ENCODE results near the gene TUBA1A. TPM values are rescaled to one million over a fixed set of nuclear protein-coding genes. Genes with fewer than 3 reads are reported as not detected.
"Not testable (repeated sequence)": the region's sequence is repeated elsewhere in the genome, so short reads cannot be mapped to it uniquely, and the experiment has no call there.

Gene TUBA1A
- total and polyA plus RNA-seq, 9 donors = 679 to 946 (median 801) TPM

DNA sequence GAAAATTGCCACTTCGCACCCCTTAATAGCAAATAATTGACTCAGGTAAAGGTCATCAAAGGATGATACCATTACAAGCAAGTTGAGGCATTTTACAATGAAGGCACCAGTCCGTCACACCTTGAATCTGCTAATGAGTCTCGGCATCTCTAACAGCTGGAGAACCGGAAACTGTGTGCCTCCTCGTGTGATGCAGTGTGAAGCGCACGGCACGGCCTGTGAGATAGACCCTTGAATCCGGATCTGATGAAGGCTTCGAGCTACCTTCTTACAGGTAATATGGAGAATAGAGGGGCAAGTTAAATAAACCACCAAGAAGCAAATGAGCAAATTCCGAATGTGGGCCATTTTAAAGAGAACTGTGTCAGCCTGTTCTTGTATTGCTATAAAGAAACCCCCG, 19.8 kb upstream of the TUBA1A start:
- H3K27me3 ChIP-seq (ENCODE audit: control insufficient read depth, insufficient read depth, low read length) = no peaks in the 10 kb centered on the region
- WGBS (ENCODE audit: insufficient coverage) = 74% methylated on average over 8 of the region's 12 CpGs
- no peaks in the 10 kb centered on the region for H3K4me1 ChIP-seq (ENCODE audit: control insufficient read depth, insufficient read depth, low read length)
- H3K9me3 ChIP-seq (replicated peaks; ENCODE audit: control insufficient read depth, low read depth, low read length) = no peaks in the 10 kb centered on the region
- no peak for DNase-seq
- no peak overlapping the region for H3K27ac ChIP-seq (ENCODE audit: low read length)
- H3K4me3 ChIP-seq (ENCODE audit: low read length) = no peak overlapping the region
- no peaks in the 10 kb centered on the region for H3K36me3 ChIP-seq (ENCODE audit: control insufficient read depth, insufficient read depth, low read length)

GRCh38 chr12:49208146-49208545, 19.3 kb upstream of the TUBA1A start:
- DNase-seq = no peak
- no peak overlapping the region for H3K27ac ChIP-seq (ENCODE audit: low read length)
- no CpG with 5 or more reads among the region's 1 CpG for WGBS (ENCODE audit: insufficient coverage)
- H3K36me3 ChIP-seq (ENCODE audit: control insufficient read depth, insufficient read depth, low read length) = no peaks in the 10 kb centered on the region
- H3K9me3 ChIP-seq (replicated peaks; ENCODE audit: control insufficient read depth, low read depth, low read length) = no peaks in the 10 kb centered on the region
- no peak overlapping the region for H3K4me3 ChIP-seq (ENCODE audit: low read length)
- no peaks in the 10 kb centered on the region for H3K27me3 ChIP-seq (ENCODE audit: control insufficient read depth, insufficient read depth, low read length)
- H3K4me1 ChIP-seq (ENCODE audit: control insufficient read depth, insufficient read depth, low read length) = no peaks in the 10 kb centered on the region

- Histone ChIP-seq H3K9me3 (replicated peaks; ENCODE audit: control insufficient read depth, low read depth, low read length) (no peaks in the 10 kb centered on the region), H3K27me3 (ENCODE audit: control insufficient read depth, insufficient read depth, low read length) (no peaks in the 10 kb centered on the region), H3K4me1 (ENCODE audit: control insufficient read depth, insufficient read depth, low read length) (peaks cover 6% of the 10 kb centered on the region), H3K36me3 (ENCODE audit: control insufficient read depth, insufficient read depth, low read length) (no peaks in the 10 kb centered on the region), H3K27ac (ENCODE audit: low read length) (no peak overlapping the region), H3K4me3 (ENCODE audit: low read length) (no peak overlapping the region)
- DNase-seq = no peak
Measured at GRCh38 chr12:49206389-49206788, 17.5 kb upstream of the TUBA1A start.

DNA sequence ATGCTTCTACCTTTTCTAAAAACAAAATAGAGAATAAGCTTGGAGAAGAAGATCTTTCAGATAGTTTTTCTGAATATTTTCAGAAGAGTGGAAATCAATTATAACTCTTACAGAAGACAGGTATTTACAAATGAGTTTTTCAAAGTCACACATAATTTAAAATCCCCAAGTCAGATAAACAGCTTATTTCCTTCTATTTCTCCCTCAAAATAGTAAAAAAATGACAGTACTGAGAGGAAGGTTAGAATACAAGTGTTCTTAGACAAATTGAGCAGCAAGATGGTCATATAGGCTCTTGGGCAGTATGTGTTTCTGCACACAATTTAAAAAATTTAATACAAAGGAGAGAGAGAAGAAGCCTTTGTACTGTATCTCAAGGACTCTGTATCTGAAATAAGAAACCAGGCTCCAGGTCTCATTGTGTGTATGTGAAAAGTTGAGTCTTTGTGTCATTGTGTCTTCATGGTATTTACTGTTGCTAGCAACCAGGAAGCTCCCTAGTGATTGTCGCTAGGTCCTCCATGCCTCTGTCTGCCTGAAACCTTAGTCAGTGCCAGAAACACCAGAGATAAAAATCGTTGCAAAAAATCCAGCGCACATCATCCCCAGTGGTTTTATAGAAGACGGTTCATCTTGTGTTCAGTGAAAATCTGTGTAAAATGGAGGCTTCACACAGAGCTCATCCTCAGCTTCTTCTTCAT, 12.9 kb upstream of the TUBA1A start:
- Histone ChIP-seq H3K36me3 (ENCODE audit: control insufficient read depth, insufficient read depth, low read length) (no peaks in the 10 kb centered on the region), H3K4me3 (ENCODE audit: low read length) (no peak overlapping the region), H3K27me3 (ENCODE audit: control insufficient read depth, insufficient read depth, low read length) (no peaks in the 10 kb centered on the region), H3K27ac (ENCODE audit: low read length) (peak overlapping the region; percentile 95), H3K4me1 (ENCODE audit: control insufficient read depth, insufficient read depth, low read length) (peaks cover 13% of the 10 kb centered on the region), H3K9me3 (replicated peaks; ENCODE audit: control insufficient read depth, low read depth, low read length) (no peaks in the 10 kb centered on the region)
- DNase-seq = peak; percentile 93
- no CpG with 5 or more reads among the region's 4 CpGs for WGBS (ENCODE audit: insufficient coverage)

DNA sequence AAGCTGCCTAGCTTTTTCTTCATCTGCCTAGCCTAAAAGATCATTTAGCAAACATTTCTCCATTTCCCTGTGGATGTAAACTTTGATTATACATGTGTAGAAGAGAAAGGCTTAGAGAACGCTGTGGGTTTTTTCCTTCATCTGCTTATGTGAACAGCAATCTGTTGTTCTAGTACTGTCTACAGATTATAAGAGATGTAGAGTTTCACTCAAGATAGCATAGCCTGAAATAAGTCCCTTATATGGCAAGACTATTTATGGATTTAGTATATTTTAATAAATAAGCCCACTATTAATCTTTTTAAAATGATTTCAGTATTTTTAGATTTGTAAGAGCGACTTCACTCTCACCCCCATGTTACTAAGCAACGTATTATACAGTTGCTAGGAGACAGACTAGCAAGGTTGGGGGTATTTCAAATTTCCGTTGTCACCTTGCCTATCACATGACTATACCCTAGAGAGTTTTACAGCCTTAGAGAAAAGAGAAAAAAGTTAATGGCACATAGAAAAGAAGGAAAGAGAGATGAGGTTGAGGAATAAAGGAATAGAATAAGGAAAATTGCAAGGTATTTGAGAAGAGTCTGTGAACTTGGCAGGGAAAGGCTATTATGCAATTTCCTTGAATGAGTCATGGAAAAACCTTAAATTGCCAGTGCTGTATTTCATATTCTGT, 12.2 kb upstream of the TUBA1A start:
- no CpG with 5 or more reads among the region's 4 CpGs for WGBS (ENCODE audit: insufficient coverage)
- Histone ChIP-seq H3K9me3 (replicated peaks; ENCODE audit: control insufficient read depth, low read depth, low read length) (no peaks in the 10 kb centered on the region), H3K4me1 (ENCODE audit: control insufficient read depth, insufficient read depth, low read length) (peaks cover 13% of the 10 kb centered on the region), H3K27ac (ENCODE audit: low read length) (peak overlapping the region; percentile 95), H3K4me3 (ENCODE audit: low read length) (no peak overlapping the region), H3K36me3 (ENCODE audit: control insufficient read depth, insufficient read depth, low read length) (no peaks in the 10 kb centered on the region), H3K27me3 (ENCODE audit: control insufficient read depth, insufficient read depth, low read length) (no peaks in the 10 kb centered on the region)
- DNase-seq = peak; percentile 96

DNA sequence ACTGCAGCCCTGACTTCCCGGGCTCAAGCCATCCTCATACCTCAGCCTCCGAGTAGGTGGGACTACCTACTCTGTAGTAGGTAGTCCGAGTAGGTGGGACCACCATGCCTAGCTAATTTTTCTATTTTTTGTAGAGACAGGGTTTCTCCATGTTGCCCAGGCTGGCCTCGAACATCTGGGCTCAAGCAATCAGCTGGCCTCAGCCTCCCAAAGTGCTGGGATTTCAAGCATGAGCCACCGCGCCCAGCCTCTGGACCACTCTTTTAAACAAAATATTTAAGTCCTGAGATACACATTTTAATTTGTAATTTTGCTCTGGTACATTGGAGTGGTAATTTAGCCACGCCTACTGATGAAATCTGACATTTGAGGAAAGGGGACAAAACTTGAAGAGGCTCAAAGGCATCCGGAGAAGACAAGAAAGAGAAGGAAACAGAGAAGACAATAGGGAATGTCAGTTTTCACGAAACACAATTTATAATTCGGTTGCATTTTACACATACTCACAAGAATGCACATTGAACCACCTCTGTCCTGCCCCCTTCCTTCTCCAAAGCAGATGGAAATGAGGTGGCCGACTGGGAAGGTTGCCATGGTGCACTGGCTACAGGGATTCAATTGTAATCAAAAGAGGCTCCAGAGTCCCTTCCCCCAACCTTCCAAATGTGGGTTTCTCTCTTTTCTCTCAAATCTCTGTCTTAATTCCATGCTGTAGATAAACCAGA, 9.7 kb upstream of the TUBA1A start:
- DNase-seq = peak; percentile 76
- peak overlapping the region; percentile 45 for H3K27ac ChIP-seq (ENCODE audit: low read length)
- WGBS (ENCODE audit: insufficient coverage) = 42% methylated on average over 2 of the region's 11 CpGs
- no peak overlapping the region for H3K4me3 ChIP-seq (ENCODE audit: low read length)
- H3K36me3 ChIP-seq (ENCODE audit: control insufficient read depth, insufficient read depth, low read length) = no peaks in the 10 kb centered on the region
- H3K9me3 ChIP-seq (replicated peaks; ENCODE audit: control insufficient read depth, low read depth, low read length) = no peaks in the 10 kb centered on the region
- H3K27me3 ChIP-seq (ENCODE audit: control insufficient read depth, insufficient read depth, low read length) = no peaks in the 10 kb centered on the region
- H3K4me1 ChIP-seq (ENCODE audit: control insufficient read depth, insufficient read depth, low read length) = peaks cover 13% of the 10 kb centered on the region

- H3K9me3 ChIP-seq (replicated peaks; ENCODE audit: control insufficient read depth, low read depth, low read length) = no peaks in the 10 kb centered on the region
- no peak overlapping the region for H3K4me3 ChIP-seq (ENCODE audit: low read length)
- H3K27me3 ChIP-seq (ENCODE audit: control insufficient read depth, insufficient read depth, low read length) = no peaks in the 10 kb centered on the region
- no peak for DNase-seq
- H3K36me3 ChIP-seq (ENCODE audit: control insufficient read depth, insufficient read depth, low read length) = no peaks in the 10 kb centered on the region
- H3K4me1 ChIP-seq (ENCODE audit: control insufficient read depth, insufficient read depth, low read length) = peaks cover 10% of the 10 kb centered on the region
- H3K27ac ChIP-seq (ENCODE audit: low read length) = no peak overlapping the region
- WGBS (ENCODE audit: insufficient coverage) = 73% methylated on average over 5 of the region's 5 CpGs
Measured at GRCh38 chr12:49197256-49197655, 8.4 kb upstream of the TUBA1A start.

DNA sequence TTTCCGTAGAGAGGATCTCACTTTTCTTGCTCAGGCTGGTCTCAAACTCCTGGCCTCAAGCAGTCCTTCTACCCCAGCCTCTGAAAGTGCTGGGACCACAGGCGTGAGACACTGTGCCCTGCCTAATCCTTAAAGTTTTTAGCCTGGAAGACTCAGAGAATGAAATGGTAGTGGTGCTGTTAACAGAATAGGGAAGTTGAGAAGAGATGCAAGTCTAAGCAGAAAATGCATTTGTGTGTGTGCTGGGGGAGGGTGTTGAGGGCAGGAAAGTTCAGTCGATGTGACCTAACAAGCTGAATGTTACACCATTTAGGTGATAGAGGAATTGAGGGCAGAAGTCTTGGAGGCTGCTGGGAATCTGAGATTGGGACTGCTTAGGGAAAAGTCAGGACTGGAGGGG, 6.9 kb upstream of the TUBA1A start:
- Histone ChIP-seq H3K36me3 (ENCODE audit: control insufficient read depth, insufficient read depth, low read length) (no peaks in the 10 kb centered on the region), H3K27ac (ENCODE audit: low read length) (peak overlapping the region; percentile 44), H3K27me3 (ENCODE audit: control insufficient read depth, insufficient read depth, low read length) (no peaks in the 10 kb centered on the region), H3K9me3 (replicated peaks; ENCODE audit: control insufficient read depth, low read depth, low read length) (no peaks in the 10 kb centered on the region), H3K4me3 (ENCODE audit: low read length) (no peak overlapping the region), H3K4me1 (ENCODE audit: control insufficient read depth, insufficient read depth, low read length) (peaks cover 6% of the 10 kb centered on the region)
- 72% methylated on average over 2 of the region's 3 CpGs for WGBS (ENCODE audit: insufficient coverage)
- peak; percentile 58 for DNase-seq

GRCh38 chr12:49193746-49194145, 4.9 kb upstream of the TUBA1A start:
- 80% methylated on average over 1 of the region's 4 CpGs for WGBS (ENCODE audit: insufficient coverage)
- not testable (repeated sequence) for DNase-seq

GRCh38 chr12:49191498-49191897, 2.6 kb upstream of the TUBA1A start:
- H3K4me3 ChIP-seq (ENCODE audit: low read length); H3K9me3 ChIP-seq (replicated peaks; ENCODE audit: control insufficient read depth, low read depth, low read length); H3K27ac ChIP-seq (ENCODE audit: low read length); H3K36me3 ChIP-seq (ENCODE audit: control insufficient read depth, insufficient read depth, low read length); DNase-seq; H3K27me3 ChIP-seq (ENCODE audit: control insufficient read depth, insufficient read depth, low read length): not testable (repeated sequence)
- peaks cover 12% of the 10 kb centered on the region for H3K4me1 ChIP-seq (ENCODE audit: control insufficient read depth, insufficient read depth, low read length)
- WGBS (ENCODE audit: insufficient coverage) = 92% methylated on average over 2 of the region's 6 CpGs

More at GRCh38 chr12:49193746-49194145, 4.9 kb upstream of the TUBA1A start:
- H3K9me3 ChIP-seq (replicated peaks; ENCODE audit: control insufficient read depth, low read depth, low read length); H3K27me3 ChIP-seq (ENCODE audit: control insufficient read depth, insufficient read depth, low read length); H3K4me1 ChIP-seq (ENCODE audit: control insufficient read depth, insufficient read depth, low read length); H3K36me3 ChIP-seq (ENCODE audit: control insufficient read depth, insufficient read depth, low read length); H3K27ac ChIP-seq (ENCODE audit: low read length); H3K4me3 ChIP-seq (ENCODE audit: low read length): not testable (repeated sequence)
